ENCODE measurements around the gene ADAMTS17. TPM values are rescaled to one million over a fixed set of nuclear protein-coding genes. Genes with fewer than 3 reads are reported as not detected.

ADAMTS17 gene
- total RNA-seq, 1 donor from 2014 or later = 0.99 TPM

DNA sequence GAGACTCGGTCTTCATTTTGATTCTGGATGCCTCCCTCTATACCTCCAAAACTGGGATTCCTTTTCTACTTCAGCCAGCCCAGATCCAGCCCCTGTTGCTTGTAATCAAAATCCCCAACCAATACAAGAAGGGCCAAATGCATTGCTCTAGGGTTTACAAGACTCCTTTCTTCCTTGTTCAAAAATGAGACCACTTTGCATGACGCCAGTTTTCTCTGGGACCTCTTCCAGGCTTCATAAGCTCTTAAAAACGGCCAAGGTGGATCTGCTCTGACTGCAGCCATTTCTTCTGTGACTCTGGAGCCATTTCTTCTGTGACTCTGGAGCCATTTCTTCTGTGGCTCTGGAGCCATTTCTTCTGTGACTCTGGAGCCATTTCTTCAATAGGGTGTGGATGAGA, 71.9 kb downstream of the ADAMTS17 start:
- Histone ChIP-seq H3K9me3 (replicated peaks) (peaks cover 29% of the 10 kb centered on the region), H3K4me3 (no peak overlapping the region), H3K27ac (replicated peaks) (no peak overlapping the region), H3K27me3 (ENCODE audit: low read depth) (no peaks in the 10 kb centered on the region), H3K36me3 (no peaks in the 10 kb centered on the region), H3K4me1 (no peaks in the 10 kb centered on the region)
- intact Hi-C loops (cut with micrococcal nuclease) = no loop called here
- no peak for DNase-seq
- no peak for TF ChIP-seq CTCF (IDR thresholded peaks at IDR 0.05; ENCODE audit: borderline replicate concordance)

GRCh38 chr15:100266166-100266565, 75.6 kb downstream of the ADAMTS17 start:
- Histone ChIP-seq H3K4me3 (no peak overlapping the region), H3K9me3 (replicated peaks) (no peaks in the 10 kb centered on the region), H3K36me3 (no peaks in the 10 kb centered on the region), H3K27ac (replicated peaks) (no peak overlapping the region), H3K27me3 (ENCODE audit: low read depth) (no peaks in the 10 kb centered on the region), H3K4me1 (no peaks in the 10 kb centered on the region)
- no peak for TF ChIP-seq CTCF (IDR thresholded peaks at IDR 0.05; ENCODE audit: borderline replicate concordance)
- DNase-seq = no peak
- intact Hi-C loops (cut with micrococcal nuclease) = no loop called here

GRCh38 chr15:100265641-100266035, 76.1 kb downstream of the ADAMTS17 start:
- H3K36me3 ChIP-seq = no peaks in the 10 kb centered on the region
- H3K4me3 ChIP-seq = no peak overlapping the region
- intact Hi-C loops (cut with micrococcal nuclease) = no loop called here
- H3K27me3 ChIP-seq (ENCODE audit: low read depth) = no peaks in the 10 kb centered on the region
- DNase-seq = no peak
- H3K27ac ChIP-seq (replicated peaks) = no peak overlapping the region
- H3K4me1 ChIP-seq = no peaks in the 10 kb centered on the region
- H3K9me3 ChIP-seq (replicated peaks) = no peaks in the 10 kb centered on the region
- no peak for TF ChIP-seq CTCF (IDR thresholded peaks at IDR 0.05; ENCODE audit: borderline replicate concordance)

DNA sequence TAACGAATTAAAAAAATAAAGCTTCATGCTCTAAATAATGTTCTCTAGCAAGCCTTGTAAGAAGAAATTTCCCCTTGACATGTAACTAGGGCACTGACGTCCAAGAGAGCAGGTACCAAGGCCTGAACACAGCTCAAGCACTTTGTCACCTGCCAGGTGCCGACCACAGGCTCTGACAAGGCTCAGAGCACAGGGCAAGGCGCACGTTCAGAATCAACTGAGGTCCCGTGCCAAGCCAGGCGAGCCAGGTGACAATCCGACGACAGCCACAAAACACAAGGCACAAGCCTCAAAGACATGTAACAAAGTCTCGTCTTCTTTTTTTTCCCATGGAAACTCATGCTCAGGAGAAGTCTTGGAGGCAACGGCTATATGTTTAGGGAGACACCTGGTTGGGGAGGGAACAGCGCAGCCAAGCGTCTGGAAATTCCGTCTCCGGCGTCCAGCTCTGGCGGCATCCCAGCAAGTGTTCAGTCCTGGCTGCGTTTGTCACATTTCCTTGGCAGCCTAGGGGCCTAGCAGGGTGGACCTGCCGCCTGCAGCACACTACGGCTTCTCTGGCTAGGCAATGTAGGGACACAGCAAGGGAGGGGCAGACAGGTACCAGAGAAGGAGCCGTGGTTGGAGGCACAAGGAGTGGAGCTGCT, 76.7 kb downstream of the ADAMTS17 start:
- H3K4me1 ChIP-seq = no peaks in the 10 kb centered on the region
- TF ChIP-seq CTCF (IDR thresholded peaks at IDR 0.05; ENCODE audit: borderline replicate concordance) = no peak
- DNase-seq = no peak
- no peaks in the 10 kb centered on the region for H3K36me3 ChIP-seq
- H3K9me3 ChIP-seq (replicated peaks) = no peaks in the 10 kb centered on the region
- H3K27me3 ChIP-seq (ENCODE audit: low read depth) = no peaks in the 10 kb centered on the region
- no peak overlapping the region for H3K4me3 ChIP-seq
- H3K27ac ChIP-seq (replicated peaks) = no peak overlapping the region
- intact Hi-C loops (cut with micrococcal nuclease) = no loop called here

- TF ChIP-seq CTCF (IDR thresholded peaks at IDR 0.05; ENCODE audit: borderline replicate concordance) = no peak
- Histone ChIP-seq H3K36me3 (no peaks in the 10 kb centered on the region), H3K27me3 (ENCODE audit: low read depth) (no peaks in the 10 kb centered on the region), H3K4me1 (no peaks in the 10 kb centered on the region), H3K4me3 (no peak overlapping the region), H3K9me3 (replicated peaks) (no peaks in the 10 kb centered on the region), H3K27ac (replicated peaks) (no peak overlapping the region)
- intact Hi-C loops (cut with micrococcal nuclease) = no loop called here
- DNase-seq = no peak
Measured at GRCh38 chr15:100263721-100264455, 77.9 kb downstream of the ADAMTS17 start.
